GM12892 (cell line): Measurements from ENCODE around the gene ZDHHC6.
A peak's percentile ranks its signal among the peaks of the same experiment; 100 is the strongest.
"Not testable (repeated sequence)": the region's sequence is repeated elsewhere in the genome, so short reads cannot be mapped to it uniquely, and the experiment has no call there.

Source experiments
- DNase-seq: peaks from one replicate; pipeline ENCODE4 v3.0.0; 2011; ENCODE audit not compliant: insufficient read length
- FAIRE-seq: peaks from 2 replicates; lab custom pipeline; 2011; peaks lifted over from hg19 to GRCh38; lab: Jason Lieb, UNC
- POLR2A ChIP-seq: IDR thresholded peaks from 2 replicates; pipeline ENCODE4 v1.6.1; 2011; ENCODE audit warnings: low read depth, low read length, control low read depth
- POLR2AphosphoS5 ChIP-seq: IDR thresholded peaks from 2 replicates; pipeline ENCODE4 v1.6.1; 2011; ENCODE audit warnings: low read depth, low read length, control low read depth
- TAF1 ChIP-seq: IDR thresholded peaks from 2 replicates; pipeline ENCODE4 v1.6.1; 2011; ENCODE audit warnings: low read depth, mild to moderate bottlenecking, control low read depth, low read length, borderline replicate concordance

The ZDHHC6 gene

GRCh38 chr10:112465299-112465883 lies 18.7 kb upstream of the ZDHHC6 start:
- TF ChIP-seq POLR2A (no peak), POLR2AphosphoS5 (no peak), TAF1 (no peak)
- FAIRE-seq = no peak
- no peak for DNase-seq

GRCh38 chr10:112464074-112464473 lies 17.4 kb upstream of the ZDHHC6 start:
- FAIRE-seq, DNase-seq: not testable (repeated sequence)

GRCh38 chr10:112461029-112461887 lies 14.5 kb upstream of the ZDHHC6 start:
- DNase-seq (no peak), FAIRE-seq (peak; percentile 33)
- no peak for TF ChIP-seq POLR2A

GRCh38 chr10:112460366-112460765 lies 13.7 kb upstream of the ZDHHC6 start:
- FAIRE-seq (peak; percentile 42), DNase-seq (no peak)
- TF ChIP-seq TAF1 (no peak), POLR2AphosphoS5 (no peak), POLR2A (no peak)

GRCh38 chr10:112456533-112456932 lies 9.8 kb upstream of the ZDHHC6 start:
- TF ChIP-seq TAF1 (no peak), POLR2AphosphoS5 (no peak), POLR2A (no peak)
- no peak for FAIRE-seq
- DNase-seq = no peak

- FAIRE-seq (no peak), DNase-seq (no peak)
- TF ChIP-seq POLR2A = no peak
- no peak for TF ChIP-seq TAF1
- TF ChIP-seq POLR2AphosphoS5 = no peak
These were observed 8.4 kb upstream of the ZDHHC6 start for GRCh38 chr10:112454910-112455779.

GRCh38 chr10:112448888-112449287 lies 2.2 kb upstream of the ZDHHC6 start:
- FAIRE-seq (peak; percentile 14), DNase-seq (no peak)
- TF ChIP-seq TAF1 (no peak), POLR2AphosphoS5 (no peak), POLR2A (no peak)

- DNase-seq = no peak
- no peak for FAIRE-seq
- TF ChIP-seq POLR2A = no peak
- TF ChIP-seq TAF1 = no peak
- no peak for TF ChIP-seq POLR2AphosphoS5
These were observed 860 bp upstream of the ZDHHC6 start for GRCh38 chr10:112447620-112447928.

GRCh38 chr10:112446055-112446854 lies 459 bp downstream of the ZDHHC6 start:
- DNase-seq (no peak), FAIRE-seq (peak; percentile 73)
- no peak for TF ChIP-seq TAF1
- no peak for TF ChIP-seq POLR2A
- no peak for TF ChIP-seq POLR2AphosphoS5

- DNase-seq (no peak), FAIRE-seq (no peak)
- TF ChIP-seq TAF1 = no peak
- no peak for TF ChIP-seq POLR2AphosphoS5
- no peak for TF ChIP-seq POLR2A
These were observed 4.7 kb downstream of the ZDHHC6 start for GRCh38 chr10:112442063-112442462.

GRCh38 chr10:112441520-112441919 lies 5.2 kb downstream of the ZDHHC6 start:
- DNase-seq (no peak), FAIRE-seq (no peak)
- no peak for TF ChIP-seq TAF1
- TF ChIP-seq POLR2AphosphoS5 = no peak
- no peak for TF ChIP-seq POLR2A
